ENCODE results near the gene MORC4. TPM values are rescaled to one million over a fixed set of nuclear protein-coding genes. Genes with fewer than 3 reads are reported as not detected.

Gene MORC4
- total and polyA plus RNA-seq, 2 of the 4 experiments (the other 2 are of a cell fraction): 17.5 to 34.2 TPM

GRCh38 chrX:106901781-106902219 is 98.2 kb downstream of the MORC4 start:
- WGBS, 2 experiments (ENCODE audit: extremely low coverage in 2 of 2, insufficient read length in 1 of 2): 50% methylated on average over 2 of the region's 4 CpGs; no CpG with 5 or more reads in 1 of the 2 experiments
- no TSS peak for BruUV-seq (replicated peaks)
- H2BK120ac ChIP-seq (ENCODE audit: low read depth, low read length): no peak overlapping the region
- no peak overlapping the region for H2AFZ ChIP-seq (replicated peaks; ENCODE audit: low read length, poor library complexity)
- dilution Hi-C loops (cut with HindIII; ENCODE audit: low sequenced_read_pairs, unreplicated experiment) (no loop called here), in situ Hi-C loops (cut with MboI; ENCODE audit: low sequenced_read_pairs) (no loop called here), intact Hi-C loops (cut with micrococcal nuclease) (no loop called here)
- H3K9me1 ChIP-seq (ENCODE audit: insufficient read depth, low read length): no peaks in the 10 kb centered on the region
- ChIA-PET CTCF (interaction anchor here (1.3 kb wide), 1 partner anchor 49 kb away, joined by 4 read pairs; no protein-coding TSS in a partner anchor), POLR2A (ENCODE audit: unreplicated experiment) (no interaction called here)
- no peak overlapping the region for H2BK15ac ChIP-seq (ENCODE audit: low read depth, low read length)
- no peak overlapping the region for H2BK20ac ChIP-seq (ENCODE audit: low read depth, low read length)
- H3K79me1 ChIP-seq (ENCODE audit: low read depth in 1 of 2, low read length in 2 of 2): no peaks in the 10 kb centered on the region
- no peaks in the 10 kb centered on the region for H3K9me3 ChIP-seq (ENCODE audit: control insufficient read depth, insufficient read depth, low read length)
- no peak overlapping the region for H3K23ac ChIP-seq (ENCODE audit: low read depth, low read length)
- H3K36me3 ChIP-seq (ENCODE audit: control insufficient read depth, insufficient read depth, low read length): no peaks in the 10 kb centered on the region
- no peak overlapping the region for H4K5ac ChIP-seq (ENCODE audit: low read depth, low read length)
- no peak overlapping the region for H3K56ac ChIP-seq (ENCODE audit: extremely low read depth, insufficient read depth, low read length)
- ATAC-seq (ENCODE audit: low read depth) (no peak), DNase-seq (no peak)
- H3K4me3 ChIP-seq (ENCODE audit: insufficient read depth, low read depth, low read length): no peak overlapping the region
- no peak overlapping the region for H2BK5ac ChIP-seq (ENCODE audit: low read depth, low read length, poor library complexity, severe bottlenecking)
- H3K9ac ChIP-seq (ENCODE audit: low read depth, low read length): no peak overlapping the region
- H2AK9ac ChIP-seq (replicated peaks; ENCODE audit: low read depth, low read length, poor library complexity): no peak overlapping the region
- H4K20me1 ChIP-seq (ENCODE audit: insufficient read depth, low read length): no peaks in the 10 kb centered on the region
- H3K4me1 ChIP-seq (ENCODE audit: control insufficient read depth, insufficient read depth, low read length): no peaks in the 10 kb centered on the region
- no peak overlapping the region for H3K18ac ChIP-seq (ENCODE audit: low read depth, low read length)
- peaks cover 12% of the 10 kb centered on the region for H3K27me3 ChIP-seq (ENCODE audit: control insufficient read depth, insufficient read depth, low read length)
- no peak overlapping the region for H3K14ac ChIP-seq (replicated peaks; ENCODE audit: low read depth, low read length)
- no peak overlapping the region for H4K8ac ChIP-seq (ENCODE audit: low read depth in 2 of 2, low read length in 2 of 2)
- H2AK5ac ChIP-seq (ENCODE audit: low read depth, low read length): no peak overlapping the region
- no peak overlapping the region for H3K4me2 ChIP-seq (ENCODE audit: low read depth, low read length)
- TF ChIP-seq ELK1 (IDR thresholded peaks at IDR 0.05; ENCODE audit: borderline replicate concordance, low read depth, low read length): no peak
- no peak for TF ChIP-seq CTCF (conservative IDR thresholded peaks at IDR 0.05; ENCODE audit: low read depth, low read length)
- no peak for TF ChIP-seq CEBPB (IDR thresholded peaks at IDR 0.05; ENCODE audit: low read depth, low read length)
- TF ChIP-seq SMC3 (IDR thresholded peaks at IDR 0.05; ENCODE audit: low read depth, low read length): no peak
- no peak for TF ChIP-seq RAD21 (IDR thresholded peaks at IDR 0.05; ENCODE audit: low read length)
- H4K91ac ChIP-seq (ENCODE audit: insufficient read depth, low read depth, low read length): no peak overlapping the region
- H3K4ac ChIP-seq (ENCODE audit: low read depth, low read length): no peak overlapping the region
- no peak overlapping the region for H3K27ac ChIP-seq (ENCODE audit: insufficient read depth, low read length)
